Stimulated activated CD8-positive, alpha-beta memory T cell treated with anti-CD3 and anti-CD28 coated beads, Interleukin-2, amount 100 ng/mL, for 1 hour (primary cell): Measurements from ENCODE around the gene CAMLG.

Experiments
- DNase-seq, 2 donors: peaks; one replicate each; pipeline ENCODE4 v3.0.0-alpha.2; 2020; ENCODE audit warnings: low read depth in 2 of 2

Gene CAMLG

DNA sequence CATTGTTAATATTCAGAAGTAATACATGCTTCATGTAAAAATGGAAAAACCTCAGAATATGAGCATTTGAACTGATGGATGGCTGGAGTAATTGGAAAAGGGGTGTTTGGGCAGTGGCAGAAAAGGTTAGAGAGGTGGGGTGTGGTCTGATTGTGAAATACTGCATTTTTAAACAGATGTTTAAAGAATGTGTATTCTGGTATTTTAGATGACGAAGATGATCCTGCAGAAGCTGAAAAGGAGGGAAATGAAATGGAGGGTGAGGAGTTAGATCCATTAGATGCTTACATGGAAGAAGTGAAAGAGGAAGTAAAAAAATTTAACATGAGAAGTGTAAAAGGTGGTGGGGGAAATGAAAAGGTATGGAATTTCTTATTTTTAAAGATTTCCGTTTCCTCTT is 39.0 kb downstream of the CAMLG start:
- no peak for DNase-seq

- DNase-seq, result no peak
Observed at GRCh38 chr5:134784241-134784920, 46.0 kb downstream of the CAMLG start.

GRCh38 chr5:134784946-134785620 is 46.7 kb downstream of the CAMLG start:
- DNase-seq, result no peak

GRCh38 chr5:134787692-134788091 is 49.3 kb downstream of the CAMLG start:
- DNase-seq, result no peak

DNA sequence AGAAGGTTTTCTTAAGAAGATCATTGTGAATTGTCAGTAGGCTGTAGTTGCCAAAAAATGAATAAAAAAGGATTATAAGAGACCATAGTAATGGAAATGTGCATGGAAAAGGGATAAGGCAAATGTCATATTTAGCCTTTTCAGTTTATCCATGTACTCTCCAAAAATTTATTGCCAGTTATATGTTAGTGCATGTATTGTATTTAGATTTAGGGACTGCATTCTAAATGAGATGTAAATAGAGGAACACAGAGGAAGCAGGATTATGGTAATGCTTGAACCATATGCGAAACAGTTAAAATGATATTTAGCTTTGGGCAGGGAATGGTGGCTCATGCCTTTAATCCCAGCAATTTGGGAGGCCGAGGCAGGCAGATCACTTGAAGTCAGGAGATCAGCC is 53.2 kb downstream of the CAMLG start:
- no peak for DNase-seq

DNA sequence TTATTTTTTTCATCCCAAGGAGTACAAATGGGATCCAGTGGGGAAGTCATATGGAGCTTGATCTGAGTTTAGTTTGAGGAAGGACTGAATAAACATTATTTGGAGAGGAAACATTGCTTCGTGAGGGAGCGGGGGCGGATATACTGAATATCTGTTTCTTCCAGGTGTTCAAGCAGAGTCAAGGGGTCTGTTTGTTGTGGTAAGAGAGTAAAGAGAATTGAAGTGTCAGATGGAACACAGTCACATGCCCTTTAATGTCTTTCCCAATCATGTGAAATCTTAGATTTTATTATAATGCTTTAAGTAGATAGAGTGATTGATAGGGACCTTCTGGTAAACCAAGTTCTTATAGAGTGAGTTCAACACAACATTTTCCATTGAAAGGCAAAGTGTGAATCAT is 53.9 kb downstream of the CAMLG start:
- no peak for DNase-seq

DNA sequence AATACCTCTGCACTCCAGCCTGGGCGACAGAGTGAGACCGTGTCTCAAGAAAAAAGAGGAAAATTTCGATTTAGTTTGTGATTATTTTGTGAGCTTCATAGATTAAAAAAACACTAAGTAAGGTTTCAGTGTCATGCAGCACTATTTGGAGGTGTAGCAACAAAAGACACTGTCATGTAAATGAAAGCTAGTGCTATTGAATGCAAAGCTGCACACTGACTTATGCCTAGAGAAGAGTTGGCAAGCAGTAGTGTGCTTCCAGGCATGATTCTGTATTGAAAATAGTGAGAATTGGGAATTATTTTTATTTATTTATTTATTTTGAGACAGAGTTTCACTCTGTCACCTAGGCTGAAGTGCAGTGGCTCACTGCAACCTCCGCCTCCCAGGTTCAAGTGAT is 54.8 kb downstream of the CAMLG start:
- no peak for DNase-seq

- DNase-seq, result no peak
Observed at GRCh38 chr5:134794082-134794481, 55.7 kb downstream of the CAMLG start.

- no peak for DNase-seq
Observed at GRCh38 chr5:134794819-134795218, 56.5 kb downstream of the CAMLG start.

GRCh38 chr5:134798468-134798867 is 60.1 kb downstream of the CAMLG start:
- DNase-seq, result no peak
